ENCODE measurements around the gene KIAA1328. TPM values are rescaled to one million over a fixed set of nuclear protein-coding genes. Genes with fewer than 3 reads are reported as not detected.

The KIAA1328 gene
- polyA plus RNA-seq, 1 donor from 2014 or later = 8.5 TPM

DNA sequence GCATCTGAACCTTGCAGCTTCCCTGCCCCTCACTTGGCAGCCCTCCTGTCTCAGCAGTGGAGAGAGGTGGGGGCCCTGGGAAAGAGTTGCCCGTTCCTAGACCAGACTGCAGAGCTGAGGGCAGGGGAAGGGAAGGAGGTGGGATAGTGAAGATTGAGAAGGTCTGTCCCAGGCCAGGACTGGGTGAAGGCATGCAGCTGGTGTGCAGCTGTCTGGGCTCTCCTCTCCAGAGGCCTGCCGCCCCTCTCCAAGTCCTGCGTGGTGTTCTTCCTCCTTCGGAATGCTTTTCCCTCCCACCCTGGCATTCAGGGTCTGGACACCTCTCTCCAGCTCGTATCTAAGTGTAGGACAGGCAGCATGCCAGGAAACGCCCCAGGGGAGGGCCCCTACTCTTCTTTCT is 413.2 kb downstream of the KIAA1328 start:
- Histone ChIP-seq H4K20me1 (ENCODE audit: insufficient read depth) (no peaks in the 10 kb centered on the region), H3K9ac (ENCODE audit: low read length) (no peak overlapping the region), H2AFZ (ENCODE audit: low read depth, low read length) (no peak overlapping the region), H3K9me2 (ENCODE audit: insufficient read depth, low read length) (no peaks in the 10 kb centered on the region), H3K27me3 (ENCODE audit: insufficient read depth, low read depth, low read length) (no peaks in the 10 kb centered on the region), H3K36me3 (ENCODE audit: insufficient read depth, low read length) (peaks cover 4% of the 10 kb centered on the region), H3K4me2 (ENCODE audit: low read length) (no peak overlapping the region), H3K79me2 (replicated peaks; ENCODE audit: insufficient read depth, low read length) (no peaks in the 10 kb centered on the region), H3K27ac (ENCODE audit: low read length) (no peak overlapping the region), H3K9me3 (ENCODE audit: low read length) (no peaks in the 10 kb centered on the region), H3K4me3 (ENCODE audit: low read length) (no peak overlapping the region), H3F3A (ENCODE audit: insufficient read depth, low read length, poor library complexity, severe bottlenecking) (no peaks in the 10 kb centered on the region)
- TF ChIP-seq RAD21 (conservative IDR thresholded peaks at IDR 0.05) = no peak
- no peak for TF ChIP-seq CTCF (IDR thresholded peaks at IDR 0.05; ENCODE audit: poor library complexity, severe bottlenecking)

- H3K9ac ChIP-seq (ENCODE audit: low read length) = no peak overlapping the region
- no peaks in the 10 kb centered on the region for H3F3A ChIP-seq (ENCODE audit: insufficient read depth, low read length, poor library complexity, severe bottlenecking)
- H2AFZ ChIP-seq (ENCODE audit: low read depth, low read length) = no peak overlapping the region
- H3K79me2 ChIP-seq (replicated peaks; ENCODE audit: insufficient read depth, low read length) = no peaks in the 10 kb centered on the region
- peaks cover 4% of the 10 kb centered on the region for H3K36me3 ChIP-seq (ENCODE audit: insufficient read depth, low read length)
- H3K9me2 ChIP-seq (ENCODE audit: insufficient read depth, low read length) = no peaks in the 10 kb centered on the region
- TF ChIP-seq POLR2AphosphoS5 (IDR thresholded peaks at IDR 0.05) = no peak
- no peak for TF ChIP-seq MXI1 (conservative IDR thresholded peaks at IDR 0.05; ENCODE audit: poor library complexity, severe bottlenecking)
- TF ChIP-seq CTCF (IDR thresholded peaks at IDR 0.05; ENCODE audit: poor library complexity, severe bottlenecking) = no peak
- TF ChIP-seq TAF1 (IDR thresholded peaks at IDR 0.05; ENCODE audit: low read depth) = no peak
- no peak for TF ChIP-seq RAD21 (conservative IDR thresholded peaks at IDR 0.05)
- H3K27ac ChIP-seq (ENCODE audit: low read length) = no peak overlapping the region
- no peaks in the 10 kb centered on the region for H3K9me3 ChIP-seq (ENCODE audit: low read length)
- H3K27me3 ChIP-seq (ENCODE audit: insufficient read depth, low read depth, low read length) = no peaks in the 10 kb centered on the region
- no peak overlapping the region for H3K4me2 ChIP-seq (ENCODE audit: low read length)
- no peak overlapping the region for H3K4me3 ChIP-seq (ENCODE audit: low read length)
- no peaks in the 10 kb centered on the region for H4K20me1 ChIP-seq (ENCODE audit: insufficient read depth)
These were observed 414.1 kb downstream of the KIAA1328 start for GRCh38 chr18:37242826-37243560.

GRCh38 chr18:37243741-37244140 is 414.8 kb downstream of the KIAA1328 start:
- no peaks in the 10 kb centered on the region for H3K9me3 ChIP-seq (ENCODE audit: low read length)
- H3K4me2 ChIP-seq (ENCODE audit: low read length) = no peak overlapping the region
- H3K9me2 ChIP-seq (ENCODE audit: insufficient read depth, low read length) = no peaks in the 10 kb centered on the region
- H3F3A ChIP-seq (ENCODE audit: insufficient read depth, low read length, poor library complexity, severe bottlenecking) = no peaks in the 10 kb centered on the region
- H3K27me3 ChIP-seq (ENCODE audit: insufficient read depth, low read depth, low read length) = no peaks in the 10 kb centered on the region
- H3K4me3 ChIP-seq (ENCODE audit: low read length) = no peak overlapping the region
- no peak overlapping the region for H2AFZ ChIP-seq (ENCODE audit: low read depth, low read length)
- H3K79me2 ChIP-seq (replicated peaks; ENCODE audit: insufficient read depth, low read length) = no peaks in the 10 kb centered on the region
- peaks cover 4% of the 10 kb centered on the region for H3K36me3 ChIP-seq (ENCODE audit: insufficient read depth, low read length)
- no peak overlapping the region for H3K27ac ChIP-seq (ENCODE audit: low read length)
- TF ChIP-seq POLR2AphosphoS5 (IDR thresholded peaks at IDR 0.05) (no peak), EP300 (conservative IDR thresholded peaks at IDR 0.05; ENCODE audit: poor library complexity, severe bottlenecking) (no peak), SMC3 (conservative IDR thresholded peaks at IDR 0.05; ENCODE audit: poor library complexity) (no peak), EZH2 (IDR thresholded peaks at IDR 0.05; ENCODE audit: borderline replicate concordance, insufficient read depth, low read length, poor library complexity, severe bottlenecking) (no peak), CTCF (IDR thresholded peaks at IDR 0.05; ENCODE audit: poor library complexity, severe bottlenecking) (no peak), MXI1 (conservative IDR thresholded peaks at IDR 0.05; ENCODE audit: poor library complexity, severe bottlenecking) (no peak), TAF1 (IDR thresholded peaks at IDR 0.05; ENCODE audit: low read depth) (no peak), RAD21 (conservative IDR thresholded peaks at IDR 0.05) (no peak), REST (IDR thresholded peaks at IDR 0.05; ENCODE audit: borderline replicate concordance) (no peak)
- no peak overlapping the region for H3K9ac ChIP-seq (ENCODE audit: low read length)
- no peaks in the 10 kb centered on the region for H4K20me1 ChIP-seq (ENCODE audit: insufficient read depth)

Data from neural cell (in vitro differentiated cells).